SU-DHL-6 (cell line): ENCODE measurements around the gene CDPF1.
"Not testable (repeated sequence)": the region's sequence is repeated elsewhere in the genome, so short reads cannot be mapped to it uniquely, and the experiment has no call there.

ENCODE experiments used
- H2AFZ ChIP-seq: fragments of 200-600 bp; sonication (generic); 2 replicates; pipeline ENCODE4 v1.6.1; 2014; ENCODE audit warnings: low read depth, mild to moderate bottlenecking, moderate library complexity, mixed read lengths, antibody characterized with exemption, low read length; ENCODE audit not compliant: severe bottlenecking
- H3F3A ChIP-seq: fragments of 200-600 bp; shearing (Covaris generic); 2 replicates; pipeline ENCODE4 v1.6.0; 2016; ENCODE audit warnings: antibody characterized with exemption, mild to moderate bottlenecking; ENCODE audit not compliant: insufficient read depth
- H3K27ac ChIP-seq: fragments of 200-600 bp; sonication (generic); 2 replicates; pipeline ENCODE4 v1.5.1; 2016; ENCODE audit warnings: low read depth, mild to moderate bottlenecking, low read length, moderate library complexity, mixed read lengths
- H3K27me3 ChIP-seq: fragments of 200-600 bp; sonication (generic), shearing (Covaris generic); 2 replicates; pipeline ENCODE4 v1.6.0; 2014; ENCODE audit warnings: mild to moderate bottlenecking, low read length
- H3K36me3 ChIP-seq: fragments of 200-600 bp; sonication (generic); 2 replicates; pipeline ENCODE4 v1.6.1; 2014; ENCODE audit warnings: mild to moderate bottlenecking, low read length, mixed read lengths
- H3K4me2 ChIP-seq: fragments of 300-600, 200-600 bp; shearing (Covaris generic), sonication (generic); 2 replicates; pipeline ENCODE4 v1.6.0; 2014; ENCODE audit warnings: low read length, low read depth, mild to moderate bottlenecking; ENCODE audit not compliant: poor library complexity, severe bottlenecking
- H3K4me3 ChIP-seq: fragments of 200-600 bp; sonication (generic); 2 replicates; pipeline ENCODE4 v1.5.1; 2014; ENCODE audit warnings: antibody characterized with exemption, low read length, mild to moderate bottlenecking, mixed read lengths; ENCODE audit not compliant: insufficient read depth, poor library complexity, severe bottlenecking
- H3K79me2 ChIP-seq: fragments of 200-600 bp; sonication (generic); 2 replicates; pipeline ENCODE4 v1.6.1; 2014; ENCODE audit warnings: mild to moderate bottlenecking, low read length, moderate library complexity; ENCODE audit not compliant: insufficient read depth
- H3K9ac ChIP-seq: fragments of 200-600 bp; sonication (generic); 2 replicates; pipeline ENCODE4 v1.7.0; 2014; ENCODE audit warnings: mild to moderate bottlenecking, low read length
- H3K9me2 ChIP-seq: fragments of 200-600 bp; sonication (generic); replicated peaks from 2 replicates; pipeline ENCODE4 v1.6.1; 2014; ENCODE audit warnings: low read length; ENCODE audit not compliant: insufficient read depth
- H3K9me3 ChIP-seq: fragments of 200-600 bp; sonication (generic); 2 replicates; pipeline ENCODE4 v1.6.1; 2014; ENCODE audit warnings: low read length, mixed read lengths; ENCODE audit not compliant: insufficient read depth
- H4K20me1 ChIP-seq: fragments of 200-600 bp; sonication (generic); 2 replicates; pipeline ENCODE4 v1.6.1; 2014; ENCODE audit warnings: low read depth, mild to moderate bottlenecking, antibody characterized with exemption, low read length, moderate library complexity, mixed read lengths
- CTCF ChIP-seq: fragments of 200-600 bp; sonication (generic); IDR thresholded peaks from one replicate; pipeline ENCODE4 v1.5.1; 2017; ENCODE audit warnings: antibody characterized with exemption, mild to moderate bottlenecking, low read length, moderate library complexity; ENCODE audit not compliant: insufficient read depth, poor library complexity, severe bottlenecking
- EZH2phosphoT487 ChIP-seq: fragments of 200-600 bp; sonication (generic), shearing (Covaris generic); conservative IDR thresholded peaks from 2 replicates; pipeline ENCODE4 v1.6.1; 2018; ENCODE audit warnings: mild to moderate bottlenecking, antibody characterized with exemption, low read length, moderate library complexity, mixed read lengths

The CDPF1 gene

GRCh38 chr22:46201059-46201757 is 48.9 kb downstream of the CDPF1 start:
- Histone ChIP-seq H3K9ac (no peak overlapping the region), H3K4me3 (no peak overlapping the region), H4K20me1 (no peaks in the 10 kb centered on the region), H2AFZ (no peak overlapping the region), H3K79me2 (no peaks in the 10 kb centered on the region), H3K27me3 (no peaks in the 10 kb centered on the region), H3K9me2 (no peaks in the 10 kb centered on the region), H3K4me2 (no peak overlapping the region), H3K36me3 (no peaks in the 10 kb centered on the region), H3F3A (no peaks in the 10 kb centered on the region), H3K27ac (no peak overlapping the region), H3K9me3 (no peaks in the 10 kb centered on the region)
- TF ChIP-seq CTCF (no peak), EZH2phosphoT487 (no peak)

- H3K79me2 ChIP-seq, H3K27me3 ChIP-seq, H4K20me1 ChIP-seq, H3K4me3 ChIP-seq, H3K27ac ChIP-seq, H3K36me3 ChIP-seq, H2AFZ ChIP-seq, H3K4me2 ChIP-seq, H3K9me2 ChIP-seq, H3K9me3 ChIP-seq, H3K9ac ChIP-seq, H3F3A ChIP-seq: not testable (repeated sequence)
These were observed 51.3 kb downstream of the CDPF1 start for GRCh38 chr22:46198806-46199205.

- Histone ChIP-seq H3K9me3 (no peaks in the 10 kb centered on the region), H3F3A (no peaks in the 10 kb centered on the region), H4K20me1 (no peaks in the 10 kb centered on the region), H3K4me3 (no peak overlapping the region), H3K9ac (no peak overlapping the region), H3K36me3 (no peaks in the 10 kb centered on the region), H3K79me2 (no peaks in the 10 kb centered on the region), H3K27ac (no peak overlapping the region), H3K4me2 (no peak overlapping the region), H2AFZ (no peak overlapping the region), H3K9me2 (no peaks in the 10 kb centered on the region), H3K27me3 (no peaks in the 10 kb centered on the region)
- TF ChIP-seq EZH2phosphoT487 (no peak), CTCF (no peak)
These were observed 51.8 kb downstream of the CDPF1 start for GRCh38 chr22:46198274-46198673.

DNA sequence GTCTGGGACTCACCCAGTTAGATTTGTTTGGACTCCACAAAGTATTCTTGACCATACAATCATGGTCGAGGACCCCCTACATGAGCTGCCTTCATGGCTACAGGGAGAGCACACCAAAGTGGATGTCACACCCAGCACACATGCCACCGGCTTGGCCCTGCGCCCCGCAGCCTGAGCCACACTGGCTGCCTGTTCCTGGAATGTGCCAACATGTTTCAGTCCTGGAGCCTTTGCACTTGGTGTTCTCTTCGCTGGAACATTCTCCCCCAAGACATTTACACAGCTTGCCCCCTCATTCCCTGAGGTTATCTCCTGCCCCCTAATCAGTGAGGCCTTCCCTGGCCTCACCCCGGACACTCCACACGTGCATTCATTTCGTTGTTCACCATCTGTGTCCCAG is 53.8 kb downstream of the CDPF1 start:
- Histone ChIP-seq H3K27ac (no peak overlapping the region), H3K9ac (no peak overlapping the region), H3K4me3 (no peak overlapping the region)

More for the DNA sequence above, 53.8 kb downstream of the CDPF1 start:
- Histone ChIP-seq H3K9me2 (no peaks in the 10 kb centered on the region), H3K9me3 (no peaks in the 10 kb centered on the region), H3K79me2 (no peaks in the 10 kb centered on the region), H3F3A (no peaks in the 10 kb centered on the region), H2AFZ (no peak overlapping the region), H3K36me3 (no peaks in the 10 kb centered on the region), H3K27me3 (no peaks in the 10 kb centered on the region), H3K4me2 (no peak overlapping the region), H4K20me1 (no peaks in the 10 kb centered on the region)
- TF ChIP-seq CTCF: no peak
- TF ChIP-seq EZH2phosphoT487: no peak
